K562 (cell line): ENCODE measurements around the gene NUCKS1. TPM values are rescaled to one million over a fixed set of nuclear protein-coding genes. Genes with fewer than 3 reads are reported as not detected.

ENCODE experiments used
- ATF3 ChIP-seq, 2 experiments: fragments of 450-650 bp in 1 of 2; sonication (generic) in 1 of 2; formaldehyde crosslinking in 1 of 2; IDR thresholded peaks in 1 of 2; conservative IDR thresholded peaks in 1 of 2; 2 replicates each; pipeline versions ENCODE4 v1.6.1 to v1.8.1; 2016 to 2023; ENCODE audit warnings: mild to moderate bottlenecking in 2 of 2, moderate library complexity in 2 of 2, inconsistent platforms in 1 of 2, missing genetic modification reagents in 1 of 2
- BCLAF1 ChIP-seq, 2 experiments: fragments of 450-650 bp in 1 of 2; IDR thresholded peaks; 2 replicates each; pipeline ENCODE4 v1.6.1; 2011 to 2017; ENCODE audit warnings: low read depth in 2 of 2, antibody characterized with exemption in 1 of 2, borderline replicate concordance in 1 of 2, low read length in 1 of 2, mild to moderate bottlenecking in 1 of 2, mixed read lengths in 1 of 2; ENCODE audit not compliant: control insufficient read depth in 1 of 2
- CEBPB ChIP-seq: fragments of 450-650 bp; IDR thresholded peaks from 2 replicates; pipeline ENCODE4 v1.6.1; 2016; ENCODE audit warnings: missing genetic modification characterization, missing compliant biosample characterization
- CEBPG ChIP-seq, 3 experiments: fragments of 200-800 bp in 1 of 3; sonication (Bioruptor generic) in 1 of 3; sonication (generic) in 1 of 3; formaldehyde crosslinking in 1 of 3; IDR thresholded peaks in 2 of 3; conservative IDR thresholded peaks in 1 of 3; 2 replicates each; pipeline versions ENCODE4 v1.6.1 to v1.8.0; 2016 to 2022; ENCODE audit warnings: missing compliant biosample characterization in 2 of 3, missing genetic modification characterization in 2 of 3, mild to moderate bottlenecking in 1 of 3, missing genetic modification reagents in 1 of 3
- CTBP1 ChIP-seq: fragments of 450-650 bp; IDR thresholded peaks from 2 replicates; pipeline ENCODE4 v1.6.1; 2016; ENCODE audit warnings: borderline replicate concordance
- CTCF ChIP-seq, 3 experiments: IDR thresholded peaks in 2 of 3; conservative IDR thresholded peaks in 1 of 3; 2 replicates each; pipeline ENCODE4 v1.5.1; 2011 to 2012; ENCODE audit warnings: low read length in 3 of 3, mild to moderate bottlenecking in 3 of 3, control low read depth in 2 of 3, improper control_type of control experiment in 1 of 3, inconsistent platforms in 1 of 3, low read depth in 1 of 3, mixed read lengths in 1 of 3, moderate library complexity in 1 of 3; ENCODE audit not compliant: insufficient read depth in 2 of 3
- DDX20 ChIP-seq: fragments of 450-650 bp; IDR thresholded peaks from 2 replicates; pipeline ENCODE4 v1.6.1; 2016; ENCODE audit warnings: missing genetic modification characterization, low read depth, mild to moderate bottlenecking, missing compliant biosample characterization, moderate library complexity
- FIP1L1 ChIP-seq: fragments of 200-400 bp; formaldehyde crosslinking; IDR thresholded peaks from 2 replicates; pipeline ENCODE4 v1.6.1; 2018; ENCODE audit warnings: mild to moderate bottlenecking, low read depth, low read length; ENCODE audit not compliant: poor library complexity, severe bottlenecking
- MNT ChIP-seq, 2 experiments: fragments of 450-650 bp; conservative IDR thresholded peaks; 2 replicates each; pipeline ENCODE4 v1.6.1; 2017; ENCODE audit warnings: mild to moderate bottlenecking in 2 of 2, moderate library complexity in 2 of 2
- PCBP2 ChIP-seq: fragments of 200-400 bp; formaldehyde crosslinking; IDR thresholded peaks from 2 replicates; pipeline ENCODE4 v1.6.1; 2018; ENCODE audit warnings: low read length, low read depth, mild to moderate bottlenecking, moderate library complexity; ENCODE audit not compliant: poor library complexity, severe bottlenecking
- RAD51 ChIP-seq: fragments of 450-650 bp; IDR thresholded peaks from 2 replicates; pipeline ENCODE4 v1.7.1; 2016; ENCODE audit warnings: low read depth, mild to moderate bottlenecking, borderline replicate concordance
- RBM39 ChIP-seq: fragments of 200-400 bp; formaldehyde crosslinking; optimal IDR thresholded peaks from 2 replicates; pipeline ENCODE3; 2018; ENCODE audit warnings: low read depth, low read length
- ZNF197 ChIP-seq: fragments of 200-800 bp; sonication (Bioruptor generic); IDR thresholded peaks from 2 replicates; pipeline ENCODE4 v1.6.1; 2016; ENCODE audit warnings: low read depth, missing genetic modification characterization, missing compliant biosample characterization
- ZNF384 ChIP-seq: IDR thresholded peaks from 2 replicates; pipeline ENCODE4 v1.6.1; 2012; ENCODE audit warnings: low read depth, low read length, improper control_type of control experiment
- ZNF431 ChIP-seq: sonication (generic); formaldehyde crosslinking; IDR thresholded peaks from 2 replicates; pipeline ENCODE4 v1.8.0; 2022; ENCODE audit warnings: mild to moderate bottlenecking, missing genetic modification reagents
- ZNF445 ChIP-seq: fragments of 250-450 bp; sonication (Bioruptor Pico); IDR thresholded peaks from 2 replicates; pipeline ENCODE4 v1.4.0; 2020; ENCODE audit warnings: low read depth, mild to moderate bottlenecking, moderate library complexity
- ZNF717 ChIP-seq: fragments of 250-450 bp; sonication (Bioruptor Pico); IDR thresholded peaks from 2 replicates; pipeline ENCODE4 v1.5.0; 2021
- polyA plus RNA-seq, 8 experiments: library from polyadenylated mRNA; depleted of rRNA in 4 of 8; stranded (reverse) in 5 of 8; unstranded in 3 of 8; fragments of >200 nt; fragmentation: Nextera tagmentation in 2 of 8; fragmentation: Illumina TruSeq in 1 of 8; extraction: Ambion mirVana in 2 of 8; extraction: Trizol in 1 of 8; gene quantifications; 2 replicates each; pipeline versions ENCODE4 v1.2.1 to v1.2.3, GENCODE V29; 2011 to 2014; ENCODE audit warnings: inconsistent platforms in 1 of 8, missing spikeins in 1 of 8
- total RNA-seq, 7 experiments: library from RNA; depleted of rRNA in 6 of 7; stranded (reverse); fragments of >200 nt in 6 of 7; fragmentation: Illumina TruSeq in 2 of 7; extraction: Trizol in 2 of 7; gene quantifications; 2 replicates each; pipeline versions ENCODE4 v1.2.1 to v1.2.3, GENCODE V29; 2011 to 2021; ENCODE audit warnings: low replicate concordance in 1 of 7

NUCKS1 gene
- total and polyA plus RNA-seq, 9 of the 15 experiments (the other 6 are each of a cell fraction or from before 2014, with no cell fraction given) = 66.7 to 244 (median 149) TPM

DNA sequence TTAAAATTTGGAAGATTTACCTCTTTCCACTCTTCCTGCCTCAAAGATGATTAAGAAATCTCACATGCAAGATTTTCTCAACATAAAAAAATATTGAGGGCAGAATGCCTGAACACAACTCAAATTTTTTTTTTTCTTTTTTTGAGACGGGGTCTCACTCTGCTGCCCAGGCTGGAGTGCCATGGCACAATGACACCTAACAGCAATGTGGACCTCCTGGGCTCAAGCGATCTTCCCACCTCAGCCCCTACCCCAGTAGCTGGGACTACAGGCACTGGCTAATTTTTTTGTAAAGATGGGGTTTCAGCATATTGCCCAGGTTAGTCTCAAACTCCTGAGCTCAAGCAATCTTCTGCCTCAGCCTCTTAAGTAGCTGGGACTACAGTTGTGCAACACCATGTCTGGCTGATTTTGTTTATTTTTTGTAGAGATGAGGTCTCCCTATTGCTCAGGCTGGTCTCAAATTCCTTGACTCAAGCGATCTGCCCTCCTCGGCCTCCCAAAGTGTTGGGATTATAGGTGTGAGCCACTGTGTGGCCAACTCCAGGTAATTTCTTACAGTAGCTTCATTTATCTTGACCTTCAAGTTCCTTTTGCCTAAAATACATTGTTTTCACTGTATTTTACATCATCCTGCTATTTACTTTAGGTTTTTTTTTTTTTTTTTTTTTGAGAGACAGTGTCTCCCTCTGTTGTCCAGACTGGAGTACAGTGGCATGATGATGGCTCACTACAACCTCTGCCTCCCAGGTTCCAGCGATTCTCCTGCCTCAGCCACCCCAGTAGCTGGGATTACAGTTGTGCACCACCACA is 10.4 kb downstream of the NUCKS1 start (continued):
- TF ChIP-seq BCLAF1 (IDR thresholded peaks at IDR 0.05; ENCODE audit: borderline replicate concordance in 1 of 2, control insufficient read depth in 1 of 2, low read depth in 2 of 2, low read length in 1 of 2) (no peak), ZNF197 (CRISPR knock-in tag) (no peak), CTBP1 (no peak), MNT (conservative IDR thresholded peaks at IDR 0.05) (no peak), RBM39 (no peak), CEBPB (tag) (peak; percentile 71), RAD51 (no peak), CTCF (IDR thresholded peaks at IDR 0.05 in 2 of 3, conservative IDR thresholded peaks at IDR 0.05 in 1 of 3; ENCODE audit: insufficient read depth in 2 of 3, low read depth in 1 of 3, low read length in 3 of 3) (0 out of 6 replicates have a peak, but pooled peaks of 2 of the 3 experiments have one; percentile 17 to 20), DDX20 (tag) (no peak), ZNF717 (CRISPR knock-in tag) (no peak), ZNF445 (CRISPR knock-in tag) (no peak), ZNF431 (CRISPR knock-in tag) (no peak), PCBP2 (no peak), FIP1L1 (no peak), ATF3 (IDR thresholded peaks at IDR 0.05) (no peak), ATF3 (CRISPR knock-in tag; conservative IDR thresholded peaks at IDR 0.05) (0 out of 2 replicates have a peak, but pooled peaks have one; percentile 41), ZNF384 (peak; percentile 87), CEBPG (CRISPR knock-in tag; IDR thresholded peaks at IDR 0.05) (0 out of 2 replicates have a peak, but pooled peaks have one; percentile 39), CEBPG (tag; conservative IDR thresholded peaks at IDR 0.05 in 1 of 2, IDR thresholded peaks at IDR 0.05 in 1 of 2) (0 out of 4 replicates have a peak, but pooled peaks of 1 of the 2 experiments have one; percentile 37)
